Neuron (in vitro differentiated cells): ENCODE measurements around the gene TERT.
"Not testable (repeated sequence)": the region's sequence is repeated elsewhere in the genome, so short reads cannot be mapped to it uniquely, and the experiment has no call there.

ENCODE experiments used
- H2AFZ ChIP-seq: one replicate; pipeline ENCODE4 v1.6.1; 2013; ENCODE audit warnings: low read depth, mild to moderate bottlenecking, inconsistent platforms, low read length, moderate library complexity
- H3K27me3 ChIP-seq: one replicate; pipeline ENCODE4 v1.6.1; 2013; ENCODE audit warnings: low read length; ENCODE audit not compliant: insufficient read depth
- H3K36me3 ChIP-seq: one replicate; pipeline ENCODE4 v1.6.1; 2013; ENCODE audit warnings: low read length; ENCODE audit not compliant: insufficient read depth
- H3K4me1 ChIP-seq: one replicate; pipeline ENCODE4 v1.6.1; 2013; ENCODE audit warnings: low read length; ENCODE audit not compliant: insufficient read depth
- H3K4me3 ChIP-seq: 2 replicates; pipeline ENCODE4 v1.5.1; 2013; ENCODE audit warnings: mild to moderate bottlenecking, low read length, moderate library complexity
- H3K9me3 ChIP-seq: one replicate; pipeline ENCODE4 v1.6.1; 2013; ENCODE audit warnings: low read length

Gene TERT

GRCh38 chr5:1294835-1295649 lies at the start of gene TERT:
Gene TERT, minus strand, starts transcription at chr5:1295068. Its CDS starts 79 bp downstream, at chr5:1294989.
- peaks cover 60% of the 10 kb centered on the region for H3K27me3 ChIP-seq
- no peaks in the 10 kb centered on the region for H3K36me3 ChIP-seq
- H3K4me1 ChIP-seq = no peaks in the 10 kb centered on the region
- H2AFZ ChIP-seq = no peak within 1 kb of the TSS
- no peaks in the 10 kb centered on the region for H3K9me3 ChIP-seq
- peak within 1 kb of the TSS; percentile 27 for H3K4me3 ChIP-seq

DNA sequence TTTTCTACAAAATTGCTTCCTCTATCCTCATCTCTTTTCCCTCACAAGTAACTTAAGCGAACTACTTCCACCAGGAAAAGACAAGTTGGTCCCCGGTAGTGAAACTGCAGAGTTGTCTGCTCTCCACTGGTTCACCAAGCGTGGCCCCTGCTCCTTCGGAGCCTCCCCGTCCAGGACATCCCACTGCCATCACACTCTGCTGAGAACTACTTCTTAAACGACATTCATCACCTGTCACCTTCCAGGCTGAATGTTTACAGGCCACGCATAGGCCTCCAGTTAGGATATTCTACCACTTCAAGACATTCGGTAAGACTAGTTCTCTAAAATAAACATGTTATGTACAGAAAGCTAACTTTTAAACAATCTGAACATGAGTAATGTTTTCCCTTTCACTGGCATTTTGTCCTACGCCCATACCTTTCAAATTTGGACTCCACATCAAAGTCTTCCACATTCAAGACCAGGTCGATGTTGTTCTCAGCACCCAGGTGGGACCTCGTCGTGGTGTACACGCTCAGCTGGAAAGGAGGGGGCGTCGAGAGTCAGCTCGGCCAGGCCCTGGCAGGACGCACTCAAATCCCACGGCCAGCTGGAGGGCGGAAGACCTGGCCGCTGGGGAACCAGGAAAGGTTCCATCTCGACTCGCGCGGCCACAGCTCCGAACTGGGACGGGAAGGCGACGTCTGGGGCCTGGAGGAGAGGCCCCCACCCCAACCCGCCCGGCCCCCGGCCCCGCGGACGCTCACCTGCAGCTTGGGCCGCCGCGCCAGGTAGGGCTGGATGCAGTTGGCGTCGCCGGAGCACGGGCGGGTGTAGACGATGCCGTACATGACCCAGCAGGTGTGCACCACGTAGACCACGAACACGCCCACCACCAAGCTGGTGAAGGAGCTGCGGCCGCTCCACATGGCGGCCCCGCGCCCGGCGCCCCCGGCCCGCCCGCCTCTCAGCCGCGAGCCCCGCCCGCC lies 49.3 kb upstream of the TERT start:
- H3K36me3 ChIP-seq = peaks cover 29% of the 10 kb centered on the region
- peaks cover 21% of the 10 kb centered on the region for H3K4me1 ChIP-seq
- H3K4me3 ChIP-seq = peak overlapping the region; percentile 93
- no peak overlapping the region for H2AFZ ChIP-seq
- H3K9me3 ChIP-seq = no peaks in the 10 kb centered on the region
- H3K27me3 ChIP-seq = no peaks in the 10 kb centered on the region

GRCh38 chr5:1343315-1343751 lies 48.5 kb upstream of the TERT start:
- Histone ChIP-seq H2AFZ (no peak overlapping the region), H3K4me3 (peak overlapping the region; percentile 93), H3K36me3 (peaks cover 38% of the 10 kb centered on the region), H3K9me3 (no peaks in the 10 kb centered on the region), H3K4me1 (peaks cover 21% of the 10 kb centered on the region), H3K27me3 (no peaks in the 10 kb centered on the region)

- not testable (repeated sequence) for H3K9me3 ChIP-seq
- peaks cover 21% of the 10 kb centered on the region for H3K4me1 ChIP-seq
- peaks cover 44% of the 10 kb centered on the region for H3K36me3 ChIP-seq
Measured at GRCh38 chr5:1342711-1343110, 47.8 kb upstream of the TERT start.

GRCh38 chr5:1342268-1342667 lies 47.4 kb upstream of the TERT start:
- Histone ChIP-seq H3K27me3 (no peaks in the 10 kb centered on the region), H3K36me3 (peaks cover 49% of the 10 kb centered on the region)

More at GRCh38 chr5:1342711-1343110, 47.8 kb upstream of the TERT start:
- not testable (repeated sequence) for H3K4me3 ChIP-seq, H3K27me3 ChIP-seq, H2AFZ ChIP-seq

DNA sequence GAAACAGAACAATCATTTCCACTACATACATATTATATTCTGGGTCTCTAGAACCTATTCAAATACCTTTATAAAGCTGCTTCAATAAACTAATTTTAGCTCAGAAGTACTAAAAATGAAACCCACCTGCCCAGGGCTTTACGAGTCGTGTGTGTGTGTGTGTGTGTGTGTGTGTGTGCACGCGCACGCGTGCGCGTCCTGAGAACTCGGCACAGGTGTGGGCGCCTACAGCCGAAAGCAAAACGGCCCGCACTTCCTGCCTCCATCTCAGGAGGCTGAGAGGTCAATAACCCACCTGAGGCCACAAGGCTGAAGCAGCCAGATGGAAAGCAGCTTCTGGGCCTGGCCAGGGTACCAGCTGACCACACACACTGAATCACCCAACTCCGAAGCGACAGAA lies 47.0 kb upstream of the TERT start:
- peaks cover 53% of the 10 kb centered on the region for H3K36me3 ChIP-seq
- no peak overlapping the region for H2AFZ ChIP-seq
- H3K4me3 ChIP-seq = no peak overlapping the region
- H3K4me1 ChIP-seq = peaks cover 21% of the 10 kb centered on the region
- H3K27me3 ChIP-seq = no peaks in the 10 kb centered on the region
- H3K9me3 ChIP-seq = no peaks in the 10 kb centered on the region

More at GRCh38 chr5:1342268-1342667, 47.4 kb upstream of the TERT start:
- Histone ChIP-seq H3K4me1 (peaks cover 21% of the 10 kb centered on the region), H3K4me3 (no peak overlapping the region), H3K9me3 (no peaks in the 10 kb centered on the region), H2AFZ (no peak overlapping the region)

GRCh38 chr5:1339818-1340210 lies 44.9 kb upstream of the TERT start:
- Histone ChIP-seq H3K36me3 (peaks cover 72% of the 10 kb centered on the region), H3K4me1 (peaks cover 13% of the 10 kb centered on the region)
- H3K9me3 ChIP-seq, H3K27me3 ChIP-seq, H2AFZ ChIP-seq, H3K4me3 ChIP-seq: not testable (repeated sequence)

DNA sequence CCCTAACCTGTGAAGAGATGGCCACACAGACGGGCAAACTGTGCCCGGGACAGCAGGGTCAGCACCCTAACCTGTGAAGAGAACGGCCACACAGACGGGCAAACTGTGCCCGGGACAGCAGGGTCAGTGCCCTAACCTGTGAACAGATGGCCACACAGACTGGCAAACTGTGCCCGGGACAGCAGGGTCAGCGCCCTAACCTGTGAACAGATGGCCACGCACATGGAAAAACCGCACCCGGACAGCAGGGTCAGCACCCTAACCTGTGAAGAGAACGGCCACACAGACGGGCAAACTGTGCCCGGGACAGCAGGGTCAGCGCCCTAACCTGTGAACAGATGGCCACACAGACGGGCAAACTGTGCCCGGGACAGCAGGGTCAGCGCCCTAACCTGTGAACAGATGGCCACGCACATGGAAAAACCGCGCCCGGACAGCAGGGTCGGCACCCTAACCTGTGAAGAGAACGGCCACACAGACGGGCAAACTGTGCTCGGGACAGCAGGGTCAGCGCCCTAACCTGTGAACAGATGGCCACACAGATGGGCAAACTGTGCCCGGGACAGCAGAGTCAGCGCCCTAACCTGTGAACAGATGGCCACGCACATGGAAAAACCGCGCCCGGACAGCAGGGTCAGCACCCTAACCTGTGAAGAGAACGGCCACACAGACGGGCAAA lies 44.4 kb upstream of the TERT start:
- peaks cover 13% of the 10 kb centered on the region for H3K4me1 ChIP-seq
- H2AFZ ChIP-seq, H3K4me3 ChIP-seq, H3K9me3 ChIP-seq, H3K27me3 ChIP-seq: not testable (repeated sequence)
- peaks cover 75% of the 10 kb centered on the region for H3K36me3 ChIP-seq

- Histone ChIP-seq H3K4me3 (no peak overlapping the region), H3K4me1 (peaks cover 6% of the 10 kb centered on the region), H3K27me3 (no peaks in the 10 kb centered on the region), H2AFZ (no peak overlapping the region), H3K9me3 (no peaks in the 10 kb centered on the region), H3K36me3 (peaks cover 82% of the 10 kb centered on the region)
Measured at GRCh38 chr5:1338506-1339070, 43.7 kb upstream of the TERT start.

DNA sequence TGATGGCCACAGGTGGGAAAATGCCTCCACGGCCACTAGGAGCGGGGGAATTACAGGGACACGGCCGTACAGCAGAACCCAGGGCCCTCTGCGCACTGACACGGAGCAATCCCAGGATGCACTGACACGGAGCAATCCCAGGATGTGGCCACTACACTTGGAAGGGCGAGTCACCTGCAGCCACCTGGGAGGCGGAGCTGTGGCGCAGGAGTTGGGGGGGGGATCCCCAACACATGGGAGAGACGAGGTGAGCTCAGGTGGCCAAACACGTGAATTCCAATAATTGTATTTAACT lies 43.3 kb upstream of the TERT start:
- H3K36me3 ChIP-seq = peaks cover 84% of the 10 kb centered on the region
- H3K9me3 ChIP-seq = no peaks in the 10 kb centered on the region

GRCh38 chr5:1337489-1338195 lies 42.8 kb upstream of the TERT start:
- H3K4me3 ChIP-seq = no peak overlapping the region
- H3K9me3 ChIP-seq = no peaks in the 10 kb centered on the region
- no peaks in the 10 kb centered on the region for H3K27me3 ChIP-seq
- peaks cover 82% of the 10 kb centered on the region for H3K36me3 ChIP-seq
- H2AFZ ChIP-seq = no peak overlapping the region
- H3K4me1 ChIP-seq = no peaks in the 10 kb centered on the region

More for the DNA sequence above, 43.3 kb upstream of the TERT start:
- Histone ChIP-seq H2AFZ (no peak overlapping the region), H3K4me3 (no peak overlapping the region), H3K4me1 (peaks cover 1% of the 10 kb centered on the region), H3K27me3 (no peaks in the 10 kb centered on the region)

- no peak overlapping the region for H2AFZ ChIP-seq
- H3K36me3 ChIP-seq = peaks cover 80% of the 10 kb centered on the region
- no peaks in the 10 kb centered on the region for H3K27me3 ChIP-seq
- no peak overlapping the region for H3K4me3 ChIP-seq
- H3K9me3 ChIP-seq = no peaks in the 10 kb centered on the region
- H3K4me1 ChIP-seq = no peaks in the 10 kb centered on the region
Measured at GRCh38 chr5:1336749-1337488, 42.1 kb upstream of the TERT start.
